Measurements from ENCODE around the gene HTR4.

The HTR4 gene

GRCh38 chr5:148484651-148485050, 169.7 kb downstream of the HTR4 start:
- TF ChIP-seq CTCF (IDR thresholded peaks at IDR 0.05; ENCODE audit: unreplicated experiment in 3 of 3), result no peak
- H3K27me3 Mint-ChIP-seq (ENCODE audit: low read depth), result peaks cover 9% of the 10 kb centered on the region
- H3K36me3 Mint-ChIP-seq (ENCODE audit: low read depth), result no peaks in the 10 kb centered on the region
- no peak overlapping the region for H3K27ac Mint-ChIP-seq
- no peaks in the 10 kb centered on the region for H3K4me1 Mint-ChIP-seq
- H3K4me3 Mint-ChIP-seq, result no peak overlapping the region
- no peaks in the 10 kb centered on the region for H3K9me3 Mint-ChIP-seq

- no peak for TF ChIP-seq CTCF (IDR thresholded peaks at IDR 0.05; ENCODE audit: unreplicated experiment in 3 of 3)
- Mint-ChIP-seq H3K9me3 (no peaks in the 10 kb centered on the region), H3K36me3 (ENCODE audit: low read depth) (no peaks in the 10 kb centered on the region), H3K27ac (no peak overlapping the region), H3K4me1 (no peaks in the 10 kb centered on the region), H3K27me3 (ENCODE audit: low read depth) (peaks cover 9% of the 10 kb centered on the region), H3K4me3 (no peak overlapping the region)
Observed at GRCh38 chr5:148483750-148484149, 170.6 kb downstream of the HTR4 start.

GRCh38 chr5:148482697-148483462, 171.4 kb downstream of the HTR4 start:
- H3K4me1 Mint-ChIP-seq, result no peaks in the 10 kb centered on the region
- TF ChIP-seq CTCF (IDR thresholded peaks at IDR 0.05; ENCODE audit: unreplicated experiment in 3 of 3), result peak; percentile 29 to 46 (median 41)
- H3K36me3 Mint-ChIP-seq (ENCODE audit: low read depth), result no peaks in the 10 kb centered on the region
- H3K27ac Mint-ChIP-seq, result no peak overlapping the region
- no peaks in the 10 kb centered on the region for H3K9me3 Mint-ChIP-seq
- peaks cover 14% of the 10 kb centered on the region for H3K27me3 Mint-ChIP-seq (ENCODE audit: low read depth)
- no peak overlapping the region for H3K4me3 Mint-ChIP-seq

- Mint-ChIP-seq H3K4me3 (no peak overlapping the region), H3K27ac (no peak overlapping the region), H3K27me3 (ENCODE audit: low read depth) (peaks cover 14% of the 10 kb centered on the region), H3K9me3 (no peaks in the 10 kb centered on the region), H3K4me1 (no peaks in the 10 kb centered on the region), H3K36me3 (ENCODE audit: low read depth) (no peaks in the 10 kb centered on the region)
- no peak for TF ChIP-seq CTCF (IDR thresholded peaks at IDR 0.05; ENCODE audit: unreplicated experiment in 3 of 3)
Observed at GRCh38 chr5:148482196-148482595, 172.1 kb downstream of the HTR4 start.

- no peak overlapping the region for H3K27ac Mint-ChIP-seq
- H3K27me3 Mint-ChIP-seq (ENCODE audit: low read depth), result peaks cover 4% of the 10 kb centered on the region
- TF ChIP-seq CTCF (IDR thresholded peaks at IDR 0.05; ENCODE audit: unreplicated experiment in 3 of 3), result no peak
- H3K9me3 Mint-ChIP-seq, result no peaks in the 10 kb centered on the region
- no peak overlapping the region for H3K4me3 Mint-ChIP-seq
- H3K4me1 Mint-ChIP-seq, result peaks cover 5% of the 10 kb centered on the region
- no peaks in the 10 kb centered on the region for H3K36me3 Mint-ChIP-seq (ENCODE audit: low read depth)
Observed at GRCh38 chr5:148477429-148477828, 176.9 kb downstream of the HTR4 start.

- Mint-ChIP-seq H3K9me3 (no peaks in the 10 kb centered on the region), H3K27ac (no peak overlapping the region), H3K4me3 (no peak overlapping the region), H3K27me3 (ENCODE audit: low read depth) (peaks cover 4% of the 10 kb centered on the region), H3K4me1 (peaks cover 5% of the 10 kb centered on the region), H3K36me3 (ENCODE audit: low read depth) (no peaks in the 10 kb centered on the region)
- no peak for TF ChIP-seq CTCF (IDR thresholded peaks at IDR 0.05; ENCODE audit: unreplicated experiment in 3 of 3)
Observed at GRCh38 chr5:148476302-148476701, 178.0 kb downstream of the HTR4 start.
